Transverse colon (tissue), 3 donors: Measurements from ENCODE around the gene SLC25A47.

Experiments used
- CTCF ChIP-seq, 5 experiments: fragments of 200-600 bp in 3 of 5; fragments of 450-650 bp in 2 of 5; sonication (generic) in 3 of 5; IDR thresholded peaks; 1 replicate in 2 of 5; 2 replicates in 3 of 5; pipeline ENCODE4 v1.5.1; 2016 to 2017; ENCODE audit warnings: antibody characterized with exemption in 5 of 5, inconsistent platforms in 3 of 5, mild to moderate bottlenecking in 2 of 5, moderate library complexity in 1 of 5
- POLR2A ChIP-seq: fragments of 450-650 bp; IDR thresholded peaks from one replicate; pipeline ENCODE4 v1.6.1; 2016; ENCODE audit warnings: antibody characterized with exemption, mild to moderate bottlenecking, moderate library complexity

- no peak for TF ChIP-seq CTCF (IDR thresholded peaks at IDR 0.05)
- no peak for TF ChIP-seq POLR2A
Observed at GRCh38 chr14:100336618-100337530, 13.7 kb downstream of the SLC25A47 start.
